Testis (tissue), 3 donors: ENCODE results near the gene SSR1. TPM values are rescaled to one million over a fixed set of nuclear protein-coding genes. Genes with fewer than 3 reads are reported as not detected.
A peak's percentile ranks its signal among the peaks of the same experiment; 100 is the strongest.
"Not testable (repeated sequence)": the region's sequence is repeated elsewhere in the genome, so short reads cannot be mapped to it uniquely, and the experiment has no call there.

Experiments used
- DNase-seq: peaks from one replicate; pipeline ENCODE4 v3.0.0-alpha.2; 2019
- H3K27ac ChIP-seq, 2 donors: fragments of 200-600 bp; sonication (generic); one replicate each; pipeline ENCODE4 v1.5.1; 2019
- H3K27me3 ChIP-seq: fragments of 200-600 bp; sonication (generic); one replicate; pipeline ENCODE4 v1.5.1; 2019
- H3K36me3 ChIP-seq: fragments of 200-600 bp; sonication (generic); one replicate; pipeline ENCODE4 v1.5.1; 2017; ENCODE audit warnings: low read depth; ENCODE audit errors: missing control alignments
- H3K4me1 ChIP-seq: fragments of 200-600 bp; sonication (generic); one replicate; pipeline ENCODE4 v1.5.1; 2019
- H3K4me3 ChIP-seq, 2 donors: fragments of 200-600 bp; sonication (generic); one replicate each; pipeline ENCODE4 v1.5.1; 2017 to 2019
- H3K9me3 ChIP-seq: fragments of 200-600 bp; sonication (generic); one replicate; pipeline ENCODE4 v1.5.1; 2017
- CTCF ChIP-seq, 3 experiments: fragments of 450-650 bp in 2 of 3; fragments of 200-600 bp in 1 of 3; sonication (generic) in 1 of 3; IDR thresholded peaks; one replicate each; pipeline ENCODE4 v1.5.1; 2016 to 2019; ENCODE audit warnings: antibody characterized with exemption in 3 of 3, mild to moderate bottlenecking in 2 of 3, moderate library complexity in 1 of 3
- POLR2A ChIP-seq: fragments of 450-650 bp; IDR thresholded peaks from one replicate; pipeline ENCODE4 v1.6.1; 2017; ENCODE audit warnings: antibody characterized with exemption, mild to moderate bottlenecking, moderate library complexity
- WGBS, 2 donors: methylation state at CpG; one replicate each; pipeline ENCODE4 v1.1.5; 2018; 5-methylcytosine and 5-hydroxymethylcytosine counted together
- intact Hi-C: fragments of 100-400 bp; cut with DNase I; formaldehyde crosslinking; loops from one replicate; pipeline ENCODE4 v1.15.1; 2023; ENCODE audit warnings: low total_unique reads
- polyA plus RNA-seq: library from polyadenylated mRNA; stranded (reverse); fragments of 350-450 nt; fragmentation: Illumina TruSeq; extraction: RNeasy Lipid Tissue Mini Kit (QIAGEN cat#74804); gene quantifications from one replicate; pipeline ENCODE4 v1.2.3, GENCODE V29; 2014; ENCODE audit warnings: low read depth, low replicate concordance; ENCODE audit not compliant: insufficient read depth
- total RNA-seq, 2 donors: library from RNA; depleted of rRNA; stranded (reverse); fragments of >200 nt; gene quantifications; one replicate each; pipeline ENCODE4 v1.2.3, GENCODE V29; 2016

The SSR1 gene
- total and polyA plus RNA-seq, 3 donors from 2014 or later = 42.7 to 65.7 (median 62.5) TPM

DNA sequence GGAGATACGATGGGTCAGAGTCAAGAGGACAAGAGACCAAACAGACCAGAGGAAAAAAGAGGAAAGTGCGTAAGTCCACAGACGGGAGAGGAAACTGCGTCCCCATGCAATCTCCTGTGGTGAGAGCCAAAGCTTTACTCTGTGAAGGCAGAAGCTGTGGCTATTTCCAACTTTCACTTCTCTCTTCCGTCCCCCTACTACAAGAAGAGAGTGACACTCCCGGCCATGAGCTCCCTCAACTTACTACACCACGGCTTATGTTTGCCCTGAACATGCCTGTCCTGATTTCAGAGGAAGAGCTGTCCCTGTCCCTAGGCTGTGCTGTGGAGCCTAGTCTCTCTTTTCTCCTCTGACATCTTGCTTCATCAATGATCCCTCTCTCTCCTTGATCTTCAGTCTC lies 11.5 kb upstream of the SSR1 start:
- Histone ChIP-seq H3K27ac (no peak overlapping the region), H3K4me1 (no peaks in the 10 kb centered on the region), H3K36me3 (no peaks in the 10 kb centered on the region), H3K27me3 (no peaks in the 10 kb centered on the region), H3K4me3 (no peak overlapping the region), H3K9me3 (no peaks in the 10 kb centered on the region)
- TF ChIP-seq POLR2A (no peak), CTCF (IDR thresholded peaks at IDR 0.05) (no peak)
- WGBS, 2 donors = 71 to 89% methylated on average over 7 of the region's 7 CpGs
- intact Hi-C loops = no loop called here
- peak; percentile 30 for DNase-seq

DNA sequence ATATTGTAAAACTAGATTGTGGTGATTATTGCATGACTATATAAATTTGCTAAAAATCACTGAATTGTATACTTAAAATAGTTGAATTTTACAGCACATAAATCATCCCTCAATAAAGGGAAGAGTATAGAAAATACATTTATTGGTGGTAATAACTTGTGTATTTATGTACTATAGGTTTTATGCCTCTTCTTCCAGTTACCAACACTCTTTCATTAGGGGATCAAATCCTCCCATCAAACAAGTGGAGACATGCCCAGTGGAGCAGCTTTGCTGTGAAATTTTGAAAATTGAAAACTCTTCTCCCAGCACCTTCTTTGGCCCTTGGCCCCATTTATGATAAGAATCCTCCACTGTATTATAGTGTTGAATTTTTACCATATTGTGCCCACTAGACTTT lies 10.1 kb upstream of the SSR1 start:
- DNase-seq = no peak
- Histone ChIP-seq H3K4me3 (no peak overlapping the region), H3K9me3 (no peaks in the 10 kb centered on the region), H3K27ac (no peak overlapping the region), H3K4me1 (no peaks in the 10 kb centered on the region), H3K36me3 (no peaks in the 10 kb centered on the region), H3K27me3 (no peaks in the 10 kb centered on the region)
- intact Hi-C loops = no loop called here
- TF ChIP-seq POLR2A (no peak), CTCF (IDR thresholded peaks at IDR 0.05) (no peak)

GRCh38 chr6:7321866-7322265 lies 8.9 kb upstream of the SSR1 start:
- intact Hi-C loops, H3K36me3 ChIP-seq, H3K27ac ChIP-seq, H3K4me3 ChIP-seq, H3K27me3 ChIP-seq, DNase-seq, H3K9me3 ChIP-seq, H3K4me1 ChIP-seq: not testable (repeated sequence)
- WGBS, 2 donors = 80 to 86% methylated on average over 6 of the region's 6 CpGs

DNA sequence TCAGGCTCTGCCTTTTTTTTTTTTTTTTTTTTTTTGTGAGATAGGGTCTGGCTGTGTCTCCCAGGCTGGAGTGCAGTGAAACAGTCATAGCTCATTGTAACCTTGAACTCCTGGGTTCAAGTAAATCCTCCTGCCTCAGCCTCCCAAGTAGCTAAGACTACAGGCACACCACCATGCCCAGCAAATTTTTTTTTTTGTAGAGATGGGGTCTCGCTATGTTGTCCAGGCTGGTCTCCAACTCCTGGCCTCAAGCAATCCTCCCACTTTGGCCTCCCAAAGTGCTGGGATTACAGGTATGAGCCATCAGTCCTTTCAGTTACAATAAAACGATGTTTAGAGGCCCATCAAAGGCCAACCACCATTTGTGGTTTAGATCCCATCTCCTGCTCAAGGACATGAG lies 6.4 kb upstream of the SSR1 start:
- H3K27ac ChIP-seq, intact Hi-C loops: not testable (repeated sequence)

DNA sequence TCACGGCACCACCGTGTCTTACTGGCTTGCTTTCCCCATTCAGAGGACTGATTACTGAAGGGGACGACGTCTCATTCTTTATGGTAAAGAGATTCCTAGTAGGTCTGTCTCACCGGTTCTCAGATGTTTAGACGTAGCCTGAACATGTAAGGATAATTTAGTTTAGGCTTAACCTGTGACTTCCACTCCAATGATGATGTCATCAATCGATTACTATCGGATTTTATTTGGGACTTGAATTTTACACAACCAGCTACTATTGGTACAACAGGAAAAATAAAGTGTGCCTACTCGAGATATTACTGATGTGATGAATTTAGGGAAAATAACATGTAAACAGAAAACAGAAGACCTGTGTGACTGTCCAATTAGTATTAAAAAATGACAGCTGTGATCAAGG lies 4.5 kb upstream of the SSR1 start:
- Histone ChIP-seq H3K36me3 (no peaks in the 10 kb centered on the region), H3K27ac (no peak overlapping the region), H3K4me1 (no peaks in the 10 kb centered on the region), H3K27me3 (no peaks in the 10 kb centered on the region), H3K9me3 (no peaks in the 10 kb centered on the region), H3K4me3 (peak overlapping the region in 1 of 2 donors; percentile 42)
- TF ChIP-seq POLR2A (no peak), CTCF (IDR thresholded peaks at IDR 0.05) (no peak)
- intact Hi-C loops = no loop called here
- no peak for DNase-seq
- WGBS, 2 donors = 60 to 62% methylated on average over 9 of the region's 9 CpGs

More for the DNA sequence above, 6.4 kb upstream of the SSR1 start:
- H3K27me3 ChIP-seq, H3K4me3 ChIP-seq, H3K9me3 ChIP-seq, H3K36me3 ChIP-seq, DNase-seq, H3K4me1 ChIP-seq: not testable (repeated sequence)
- WGBS, 2 donors = 81 to 86% methylated on average over 2 of the region's 2 CpGs

DNA sequence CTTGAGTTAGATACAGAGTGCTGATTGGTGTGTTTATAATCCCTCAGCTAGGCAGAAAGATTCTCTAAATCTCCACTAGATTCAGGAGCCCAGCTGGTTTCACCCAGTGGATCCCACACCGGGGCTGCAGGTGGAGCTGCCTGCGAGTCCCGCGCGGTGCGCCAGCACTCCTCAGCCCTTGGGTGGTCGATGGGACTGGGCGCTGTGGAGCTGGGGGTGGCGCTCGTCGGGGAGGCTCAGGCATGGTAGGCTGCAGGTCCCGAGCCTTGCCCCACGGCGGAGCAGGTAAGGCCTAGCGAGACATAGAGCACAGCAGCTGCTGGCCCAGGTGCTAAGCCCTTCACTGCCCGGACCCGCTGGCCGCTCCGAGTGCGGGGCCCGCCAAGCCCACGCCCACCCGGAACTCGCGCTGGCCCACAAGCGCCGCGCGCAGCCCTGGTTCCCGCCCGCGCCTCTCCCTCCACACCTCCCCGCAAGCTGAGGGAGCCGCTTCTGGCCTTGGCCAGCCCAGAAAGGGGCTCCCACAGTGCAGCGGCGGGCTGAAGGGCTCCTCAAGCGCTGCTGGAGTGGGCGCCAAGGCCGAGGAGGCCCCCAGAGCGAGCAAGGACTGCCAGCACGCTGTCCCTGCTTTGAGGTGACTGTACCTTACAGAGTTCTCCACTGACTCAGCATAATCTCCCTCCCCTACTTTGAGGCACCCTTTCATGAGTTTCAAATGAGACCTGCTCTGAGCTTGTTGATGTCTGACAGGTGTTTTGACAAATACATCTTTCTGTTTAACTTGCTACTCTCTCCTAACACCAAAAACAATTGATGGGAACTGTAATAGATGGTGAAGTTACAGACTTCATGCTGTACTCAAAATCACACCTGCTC lies 3.9 kb upstream of the SSR1 start:
- DNase-seq = peak; percentile 30
- 76 to 84% methylated on average over 13 to 37 of the region's 41 CpGs for WGBS, 2 donors
- Histone ChIP-seq H3K27ac (no peak overlapping the region), H3K9me3 (no peaks in the 10 kb centered on the region), H3K4me3 (peak overlapping the region; percentile 21 to 42), H3K27me3 (no peaks in the 10 kb centered on the region), H3K36me3 (no peaks in the 10 kb centered on the region), H3K4me1 (peaks cover 6% of the 10 kb centered on the region)
- no peak for TF ChIP-seq CTCF (IDR thresholded peaks at IDR 0.05)
- no peak for TF ChIP-seq POLR2A
- intact Hi-C loops = no loop called here
